CD14-positive monocyte (primary cell): ENCODE measurements around the gene SEPTIN3. TPM values are rescaled to one million over a fixed set of nuclear protein-coding genes. Genes with fewer than 3 reads are reported as not detected.

ENCODE experiments used
- DNase-seq, 3 donors: peaks; one replicate each; pipeline ENCODE4 v3.0.0-alpha.2; 2011 to 2022
- H2AFZ ChIP-seq: 2 replicates; pipeline ENCODE4 v1.6.0; 2012; ENCODE audit warnings: mild to moderate bottlenecking, low read depth, low read length, inconsistent platforms; ENCODE audit not compliant: insufficient read depth, poor library complexity, severe bottlenecking
- H3K27ac ChIP-seq, 2 donors: 1 replicate in 1 of 2; 2 replicates in 1 of 2; pipeline ENCODE4 v1.5.1; 2012 to 2013; ENCODE audit warnings: low read length in 2 of 2, control low read depth in 1 of 2, inconsistent platforms in 1 of 2, low read depth in 1 of 2, mild to moderate bottlenecking in 1 of 2
- H3K27me3 ChIP-seq, 2 donors: one replicate each; pipeline versions ENCODE4 v1.6.0 to v1.6.1; 2011 to 2013; ENCODE audit warnings: low read length in 2 of 2; ENCODE audit not compliant: control insufficient read depth in 2 of 2, insufficient read depth in 2 of 2
- H3K36me3 ChIP-seq, 2 donors: replicated peaks in 1 of 2; 1 replicate in 1 of 2; 2 replicates in 1 of 2; pipeline versions ENCODE4 v1.5.1 to v1.6.1; 2012 to 2013; ENCODE audit warnings: low read length in 2 of 2, control low read depth in 1 of 2, inconsistent platforms in 1 of 2, mild to moderate bottlenecking in 1 of 2; ENCODE audit not compliant: insufficient read depth in 2 of 2, control insufficient read depth in 1 of 2
- H3K4me1 ChIP-seq, 2 donors: 1 replicate in 1 of 2; 2 replicates in 1 of 2; pipeline versions ENCODE4 v1.5.1 to v1.6.1; 2012 to 2013; ENCODE audit warnings: low read length in 2 of 2, control low read depth in 1 of 2, inconsistent platforms in 1 of 2, mild to moderate bottlenecking in 1 of 2, moderate library complexity in 1 of 2; ENCODE audit not compliant: insufficient read depth in 2 of 2, control insufficient read depth in 1 of 2
- H3K4me2 ChIP-seq: replicated peaks from 2 replicates; pipeline ENCODE3; 2012; ENCODE audit warnings: low read length, moderate library complexity, mild to moderate bottlenecking; ENCODE audit not compliant: poor library complexity, severe bottlenecking; ENCODE audit errors: extremely low read depth
- H3K4me3 ChIP-seq, 3 experiments: fragments of 200-600 bp in 1 of 3; sonication (generic) in 1 of 3; replicated peaks in 1 of 3; 1 replicate in 2 of 3; 2 replicates in 1 of 3; pipeline ENCODE4 v1.5.1; 2011 to 2013; ENCODE audit warnings: low read length in 3 of 3, mild to moderate bottlenecking in 3 of 3, control low read depth in 2 of 3, low read depth in 2 of 3, inconsistent platforms in 1 of 3, moderate library complexity in 1 of 3
- H3K79me2 ChIP-seq: 2 replicates; pipeline ENCODE4 v1.6.0; 2012; ENCODE audit warnings: mild to moderate bottlenecking, control low read depth, inconsistent platforms, low read length, moderate library complexity; ENCODE audit not compliant: insufficient read depth
- H3K9ac ChIP-seq: 2 replicates; pipeline ENCODE4 v1.6.0; 2017; ENCODE audit warnings: low read length, mild to moderate bottlenecking; ENCODE audit not compliant: insufficient read depth, poor library complexity, severe bottlenecking
- H3K9me3 ChIP-seq, 2 donors: replicated peaks in 1 of 2; 1 replicate in 1 of 2; 2 replicates in 1 of 2; pipeline versions ENCODE4 v1.5.1 to v1.6.1; 2012 to 2013; ENCODE audit warnings: low read length in 2 of 2, control low read depth in 1 of 2; ENCODE audit not compliant: control insufficient read depth in 1 of 2, insufficient read depth in 1 of 2
- H4K20me1 ChIP-seq: 2 replicates; pipeline ENCODE4 v1.6.0; 2012; ENCODE audit warnings: mild to moderate bottlenecking, low read length, control low read depth, moderate library complexity; ENCODE audit not compliant: insufficient read depth
- H3K27ac Mint-ChIP-seq, 7 donors: one replicate each; pipeline ENCODE4 v1.8.0; 2020; ENCODE audit warnings: mild to moderate bottlenecking in 7 of 7, mixed read lengths in 7 of 7, moderate library complexity in 6 of 7, inconsistent platforms in 2 of 7
- H3K27me3 Mint-ChIP-seq, 3 donors: one replicate each; pipeline ENCODE4 v1.8.0; 2021 to 2022; ENCODE audit warnings: low read depth in 3 of 3, mild to moderate bottlenecking in 3 of 3, mixed read lengths in 3 of 3, moderate library complexity in 3 of 3, inconsistent platforms in 1 of 3
- H3K36me3 Mint-ChIP-seq, 2 donors: one replicate each; pipeline ENCODE4 v1.8.0; 2020; ENCODE audit warnings: mixed read lengths in 2 of 2, inconsistent platforms in 1 of 2, mild to moderate bottlenecking in 1 of 2
- H3K4me1 Mint-ChIP-seq: one replicate; pipeline ENCODE4 v1.8.0; 2020; ENCODE audit warnings: mild to moderate bottlenecking, mixed read lengths
- H3K4me3 Mint-ChIP-seq, 2 donors: one replicate each; pipeline ENCODE4 v1.8.0; 2020; ENCODE audit warnings: mild to moderate bottlenecking in 2 of 2, mixed read lengths in 2 of 2, moderate library complexity in 1 of 2
- H3K9me3 Mint-ChIP-seq, 7 donors: one replicate each; pipeline ENCODE4 v1.8.0; 2020 to 2022; ENCODE audit warnings: mixed read lengths in 7 of 7, mild to moderate bottlenecking in 6 of 7, moderate library complexity in 6 of 7, inconsistent platforms in 2 of 7
- WGBS: methylation state at CpG from one replicate; pipeline ENCODE4 v1.1.5; 2013; ENCODE audit warnings: missing lambda C conversion rate; ENCODE audit not compliant: insufficient coverage; 5-methylcytosine and 5-hydroxymethylcytosine counted together
- intact Hi-C, 2 donors: fragments of 100-400 bp; cut with micrococcal nuclease; formaldehyde crosslinking; loops; one replicate each; pipeline versions ENCODE4 v1.15.0 to v1.15.1; 2023
- polyA plus RNA-seq, 3 donors: library from polyadenylated mRNA; depleted of rRNA in 1 of 3; unstranded in 2 of 3; stranded (reverse) in 1 of 3; fragments of 300-500 nt in 2 of 3; fragments of >200 nt in 1 of 3; fragmentation: Illumina TruSeq in 2 of 3; gene quantifications; 1 replicate in 2 of 3; 2 replicates in 1 of 3; pipeline ENCODE4 v1.2.3, GENCODE V29; 2012 to 2021
- TF ChIP-seq, protein P1 (sequence below): fragments of 200-600 bp; IDR thresholded peaks from one replicate; pipeline ENCODE4 v1.8.0; 2022; ENCODE audit warnings: antibody characterized with exemption, mild to moderate bottlenecking

The SEPTIN3 gene
- polyA plus RNA-seq, 3 donors, result 0.06 to 0.20 TPM; not detected in 1

DNA sequence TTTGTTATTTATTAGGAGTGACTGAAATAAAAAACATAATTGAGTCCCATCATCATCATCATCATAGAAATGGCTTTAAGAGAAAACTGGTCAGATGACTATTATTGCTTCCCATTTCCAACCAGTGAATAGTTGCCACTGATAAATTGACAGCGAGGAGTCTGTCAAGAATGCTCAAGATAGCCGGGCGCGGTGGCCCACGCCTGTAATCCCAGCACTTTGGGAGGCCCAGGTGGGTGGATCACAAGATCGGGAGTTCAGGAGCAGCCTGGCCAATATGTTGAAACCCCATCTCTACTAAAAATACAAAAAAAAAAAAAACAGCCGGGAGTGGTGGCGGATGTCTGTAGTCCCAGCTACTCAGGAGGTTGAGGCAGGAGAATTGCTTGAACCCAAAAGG is 31.2 kb downstream of the SEPTIN3 start:
- H3K4me1 ChIP-seq, result peaks cover 17 to 20% of the 10 kb centered on the region in 2 donors
- 100% methylated on average over 4 of the region's 8 CpGs for WGBS
- Mint-ChIP-seq H3K4me3 (no peak overlapping the region), H3K27me3 (peaks cover 4 to 15% (median 5%) of the 10 kb centered on the region in 3 donors), H3K36me3 (peaks cover 11 to 13% of the 10 kb centered on the region in 2 donors), H3K9me3 (peaks cover 3 to 31% (median 18%) of the 10 kb centered on the region in 7 donors), H3K4me1 (peaks cover 13% of the 10 kb centered on the region), H3K27ac (no peak overlapping the region)
- intact Hi-C loops, result no loop called here
- no peaks in the 10 kb centered on the region for H4K20me1 ChIP-seq
- H3K36me3 ChIP-seq, result no peaks in the 10 kb centered on the region
- no peak overlapping the region for H3K9ac ChIP-seq
- no peak overlapping the region for H3K4me2 ChIP-seq
- peaks cover 6% of the 10 kb centered on the region for H3K79me2 ChIP-seq
- TF ChIP-seq, protein P1, sequence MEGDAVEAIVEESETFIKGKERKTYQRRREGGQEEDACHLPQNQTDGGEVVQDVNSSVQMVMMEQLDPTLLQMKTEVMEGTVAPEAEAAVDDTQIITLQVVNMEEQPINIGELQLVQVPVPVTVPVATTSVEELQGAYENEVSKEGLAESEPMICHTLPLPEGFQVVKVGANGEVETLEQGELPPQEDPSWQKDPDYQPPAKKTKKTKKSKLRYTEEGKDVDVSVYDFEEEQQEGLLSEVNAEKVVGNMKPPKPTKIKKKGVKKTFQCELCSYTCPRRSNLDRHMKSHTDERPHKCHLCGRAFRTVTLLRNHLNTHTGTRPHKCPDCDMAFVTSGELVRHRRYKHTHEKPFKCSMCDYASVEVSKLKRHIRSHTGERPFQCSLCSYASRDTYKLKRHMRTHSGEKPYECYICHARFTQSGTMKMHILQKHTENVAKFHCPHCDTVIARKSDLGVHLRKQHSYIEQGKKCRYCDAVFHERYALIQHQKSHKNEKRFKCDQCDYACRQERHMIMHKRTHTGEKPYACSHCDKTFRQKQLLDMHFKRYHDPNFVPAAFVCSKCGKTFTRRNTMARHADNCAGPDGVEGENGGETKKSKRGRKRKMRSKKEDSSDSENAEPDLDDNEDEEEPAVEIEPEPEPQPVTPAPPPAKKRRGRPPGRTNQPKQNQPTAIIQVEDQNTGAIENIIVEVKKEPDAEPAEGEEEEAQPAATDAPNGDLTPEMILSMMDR, result no peak
- DNase-seq, result no peak
- H3K27ac ChIP-seq, result no peak overlapping the region
- no peaks in the 10 kb centered on the region for H3K27me3 ChIP-seq
- peaks cover 0 to 18% of the 10 kb centered on the region in 2 donors for H3K9me3 ChIP-seq
- no peak overlapping the region for H3K4me3 ChIP-seq
- no peak overlapping the region for H2AFZ ChIP-seq

DNA sequence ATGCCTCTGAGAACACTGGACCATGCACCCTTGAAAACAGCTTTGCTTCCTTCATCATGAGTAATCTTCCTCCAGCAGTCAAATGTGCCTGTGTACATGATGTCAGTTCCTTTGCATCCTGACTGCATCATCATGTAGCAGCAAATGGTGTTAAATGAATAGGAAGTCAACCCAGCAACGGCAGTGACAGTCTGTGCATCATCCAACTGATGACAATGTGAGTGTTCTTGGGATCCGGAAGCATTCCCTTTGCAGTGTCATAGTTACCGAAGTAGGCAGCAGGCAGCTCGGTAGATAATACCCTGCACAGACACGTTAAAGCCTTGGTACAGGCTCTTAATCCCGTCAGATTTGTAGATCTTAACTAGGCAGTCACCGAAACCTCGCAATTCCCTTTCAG is 31.9 kb downstream of the SEPTIN3 start:
- peak in 1 of 3 donors; percentile 30 for DNase-seq
- Histone ChIP-seq H3K4me2 (no peak overlapping the region), H3K4me1 (peaks cover 17 to 20% of the 10 kb centered on the region in 2 donors), H3K9me3 (peaks cover 0 to 18% of the 10 kb centered on the region in 2 donors), H3K36me3 (no peaks in the 10 kb centered on the region), H3K27me3 (no peaks in the 10 kb centered on the region), H3K27ac (no peak overlapping the region), H3K4me3 (no peak overlapping the region), H3K9ac (no peak overlapping the region), H2AFZ (no peak overlapping the region), H3K79me2 (peaks cover 6% of the 10 kb centered on the region), H4K20me1 (no peaks in the 10 kb centered on the region)
- Mint-ChIP-seq H3K36me3 (peaks cover 11 to 13% of the 10 kb centered on the region in 2 donors), H3K27me3 (peaks cover 4 to 15% (median 6%) of the 10 kb centered on the region in 3 donors), H3K27ac (no peak overlapping the region), H3K4me3 (no peak overlapping the region), H3K4me1 (peaks cover 12% of the 10 kb centered on the region), H3K9me3 (peaks cover 7 to 35% (median 20%) of the 10 kb centered on the region in 7 donors)
- TF ChIP-seq, protein P1, result no peak
- intact Hi-C loops, result no loop called here
- WGBS, result 77% methylated on average over 7 of the region's 8 CpGs
